HepG2 (cell line): ENCODE measurements around the gene WDR93. TPM values are rescaled to one million over a fixed set of nuclear protein-coding genes. Genes with fewer than 3 reads are reported as not detected.
A peak's percentile ranks its signal among the peaks of the same experiment; 100 is the strongest.

Experiments used
- CAMTA2 ChIP-seq: sonication (generic); formaldehyde crosslinking; IDR thresholded peaks from 2 replicates; pipeline ENCODE4 v1.4.0; 2020; ENCODE audit warnings: mild to moderate bottlenecking, missing genetic modification reagents, borderline replicate concordance
- ETV6 ChIP-seq: sonication (generic); formaldehyde crosslinking; conservative IDR thresholded peaks from 2 replicates; pipeline ENCODE4 v1.4.0; 2020; ENCODE audit warnings: missing genetic modification reagents
- GABPA ChIP-seq, 2 experiments: IDR thresholded peaks; 2 replicates each; pipeline ENCODE4 v1.6.1; 2011 to 2016; ENCODE audit warnings: low read depth in 2 of 2, low read length in 1 of 2, missing biosample characterization in 1 of 2, missing genetic modification characterization in 1 of 2
- JUNB ChIP-seq: sonication (generic); formaldehyde crosslinking; IDR thresholded peaks from 2 replicates; pipeline ENCODE4 v1.8.0; 2022; ENCODE audit warnings: missing genetic modification reagents, mild to moderate bottlenecking, borderline replicate concordance
- KLF13 ChIP-seq: sonication (generic); formaldehyde crosslinking; IDR thresholded peaks from 2 replicates; pipeline ENCODE4 v1.4.0; 2020; ENCODE audit warnings: mild to moderate bottlenecking, missing genetic modification reagents
- MTF2 ChIP-seq: sonication (generic); formaldehyde crosslinking; IDR thresholded peaks from 2 replicates; pipeline ENCODE4 v1.5.0; 2020; ENCODE audit warnings: missing genetic modification reagents, borderline replicate concordance
- NFE2L1 ChIP-seq: sonication (generic); formaldehyde crosslinking; IDR thresholded peaks from 2 replicates; pipeline ENCODE4 v1.4.0; 2020; ENCODE audit warnings: missing genetic modification reagents, mild to moderate bottlenecking, borderline replicate concordance
- NFRKB ChIP-seq: fragments of 450-650 bp; IDR thresholded peaks from 2 replicates; pipeline ENCODE4 v1.6.1; 2017
- NONO ChIP-seq, 2 experiments: fragments of 450-650 bp in 1 of 2; sonication (generic) in 1 of 2; formaldehyde crosslinking in 1 of 2; IDR thresholded peaks in 1 of 2; conservative IDR thresholded peaks in 1 of 2; 2 replicates each; pipeline versions ENCODE4 v1.6.1 to v1.8.0; 2017 to 2022; ENCODE audit warnings: mild to moderate bottlenecking in 1 of 2, missing genetic modification reagents in 1 of 2, moderate library complexity in 1 of 2
- NR2F2 ChIP-seq: IDR thresholded peaks from 2 replicates; pipeline ENCODE4 v1.6.1; 2012; ENCODE audit warnings: low read depth, inconsistent platforms, borderline replicate concordance
- PAX8 ChIP-seq: sonication (generic); formaldehyde crosslinking; IDR thresholded peaks from 2 replicates; pipeline ENCODE4 v1.8.0; 2022; ENCODE audit warnings: mild to moderate bottlenecking, missing genetic modification reagents, borderline replicate concordance
- SOX6 ChIP-seq, 2 experiments: fragments of 450-650 bp in 1 of 2; sonication (generic) in 1 of 2; formaldehyde crosslinking in 1 of 2; IDR thresholded peaks; 2 replicates each; pipeline versions ENCODE4 v1.4.0 to v1.6.1; 2017 to 2020; ENCODE audit warnings: antibody characterized with exemption in 1 of 2, mild to moderate bottlenecking in 1 of 2, missing genetic modification reagents in 1 of 2
- TEAD2 ChIP-seq: sonication (generic); formaldehyde crosslinking; IDR thresholded peaks from 2 replicates; pipeline ENCODE4 v1.9.0; 2021; ENCODE audit warnings: missing genetic modification reagents
- THAP8 ChIP-seq: sonication (generic); formaldehyde crosslinking; IDR thresholded peaks from 2 replicates; pipeline ENCODE4 v1.5.1; 2020; ENCODE audit warnings: missing genetic modification reagents, mild to moderate bottlenecking, borderline replicate concordance
- ZFP90 ChIP-seq: sonication (generic); formaldehyde crosslinking; IDR thresholded peaks from 2 replicates; pipeline ENCODE4 v1.8.0; 2022; ENCODE audit warnings: missing genetic modification reagents, mild to moderate bottlenecking, inconsistent platforms, borderline replicate concordance
- ZNF3 ChIP-seq: IDR thresholded peaks from 2 replicates; pipeline ENCODE4 v1.7.0; 2017; ENCODE audit warnings: inconsistent platforms
- ZNF512B ChIP-seq: sonication (generic); formaldehyde crosslinking; IDR thresholded peaks from 2 replicates; pipeline ENCODE4 v1.5.1; 2020; ENCODE audit warnings: missing genetic modification reagents, mild to moderate bottlenecking, borderline replicate concordance
- ZNF569 ChIP-seq: sonication (generic); formaldehyde crosslinking; IDR thresholded peaks from 2 replicates; pipeline ENCODE4 v1.5.0; 2020; ENCODE audit warnings: mild to moderate bottlenecking, missing genetic modification reagents, moderate library complexity, borderline replicate concordance
- ZNF740 ChIP-seq: sonication (generic); formaldehyde crosslinking; IDR thresholded peaks from 2 replicates; pipeline ENCODE4 v1.4.0; 2020; ENCODE audit warnings: missing genetic modification reagents
- ZNF75D ChIP-seq: sonication (generic); formaldehyde crosslinking; IDR thresholded peaks from 2 replicates; pipeline ENCODE4 v1.8.1; 2023; ENCODE audit warnings: missing genetic modification reagents, mild to moderate bottlenecking, borderline replicate concordance
- ZNF83 ChIP-seq: sonication (generic); formaldehyde crosslinking; IDR thresholded peaks from 2 replicates; pipeline ENCODE4 v1.4.0; 2020; ENCODE audit warnings: missing genetic modification reagents, mild to moderate bottlenecking, borderline replicate concordance
- ZSCAN25 ChIP-seq: sonication (generic); formaldehyde crosslinking; IDR thresholded peaks from 2 replicates; pipeline ENCODE4 v1.8.0; 2022; ENCODE audit warnings: mild to moderate bottlenecking, missing genetic modification reagents
- ZSCAN31 ChIP-seq: sonication (generic); formaldehyde crosslinking; IDR thresholded peaks from 2 replicates; pipeline ENCODE4 v1.5.0; 2020; ENCODE audit warnings: low read depth, mild to moderate bottlenecking, missing genetic modification reagents
- polyA plus RNA-seq, 8 experiments: library from polyadenylated mRNA; depleted of rRNA in 3 of 8; stranded (reverse) in 7 of 8; unstranded in 1 of 8; fragments of >200 nt; fragmentation: Illumina TruSeq in 4 of 8; extraction: Trizol in 4 of 8; gene quantifications; 2 replicates each; pipeline versions ENCODE4 v1.2.1 to v1.2.3, GENCODE V29; 2011 to 2016; ENCODE audit warnings: low read depth in 4 of 8, missing spikeins in 1 of 8, mixed read lengths in 1 of 8; ENCODE audit not compliant: insufficient read depth in 1 of 8
- total RNA-seq, 5 experiments: library from RNA; depleted of rRNA; stranded (reverse); fragments of >200 nt; fragmentation: Illumina TruSeq; extraction: Trizol; gene quantifications; 2 replicates each; pipeline ENCODE4 v1.2.3, GENCODE V29; 2016; ENCODE audit warnings: low read depth in 1 of 5
- TF ChIP-seq, protein P1 (sequence below): sonication (generic); formaldehyde crosslinking; IDR thresholded peaks from 2 replicates; pipeline ENCODE4 v1.8.1; 2023; ENCODE audit warnings: mild to moderate bottlenecking, missing genetic modification reagents, borderline replicate concordance

The WDR93 gene
- total and polyA plus RNA-seq, 2 of the 13 experiments (the other 11 are each of a cell fraction or from before 2014, with no cell fraction given): 0.07 TPM; not detected in 1

DNA sequence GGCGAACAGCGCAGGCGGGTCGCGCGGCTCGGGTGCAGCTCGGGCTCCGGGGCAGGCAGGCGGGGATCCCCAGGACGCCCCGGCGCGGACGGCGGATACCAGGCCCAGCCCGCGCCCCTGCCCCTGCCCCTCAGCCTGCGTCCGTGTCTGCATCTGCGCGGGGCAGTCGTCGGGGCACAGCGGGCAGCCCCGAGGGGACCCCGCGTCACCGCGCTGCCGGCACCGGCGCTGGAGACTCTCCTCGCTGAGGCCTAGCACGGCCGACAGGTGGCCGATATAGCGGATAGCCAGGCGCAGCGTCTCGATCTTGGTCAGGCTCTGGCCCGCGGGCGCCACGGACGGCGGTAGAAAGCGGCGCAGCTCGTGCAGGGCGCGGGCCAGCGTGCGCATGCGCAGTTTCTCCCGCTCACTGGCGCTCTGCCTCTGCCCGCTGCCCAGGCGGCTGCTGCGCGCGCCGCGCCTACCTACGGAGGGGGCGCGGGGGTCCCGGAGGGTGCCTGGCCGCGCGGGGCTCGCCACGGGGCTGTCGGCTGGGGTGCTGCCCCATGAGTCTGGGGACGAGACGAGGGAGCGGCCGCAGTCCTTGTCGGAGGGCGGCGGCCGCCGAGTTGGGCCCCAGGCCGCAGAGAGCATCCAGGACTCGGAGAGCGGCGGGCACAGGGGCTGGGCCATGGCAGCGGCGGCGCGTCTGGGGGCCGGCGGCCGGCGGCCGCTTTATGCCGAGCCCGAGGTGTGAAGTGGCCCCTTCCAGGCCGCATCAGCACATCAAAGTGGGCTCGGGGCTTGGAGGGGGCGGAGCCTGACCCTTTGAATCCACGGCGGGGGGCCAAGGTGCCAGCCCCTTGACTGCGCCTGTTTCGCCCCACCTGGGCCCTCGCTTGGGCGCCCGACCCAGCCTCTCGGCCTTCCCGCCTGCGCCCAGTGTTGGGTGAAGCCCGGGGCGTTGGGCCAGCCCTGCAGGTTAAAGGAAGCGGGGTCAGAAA, 60.2 kb downstream of the WDR93 start, which contains the start of gene MESP1 (continued):
- TF ChIP-seq KLF13 (CRISPR knock-in tag) (no peak), JUNB (CRISPR knock-in tag) (no peak), TEAD2 (CRISPR knock-in tag) (no peak), ZSCAN25 (CRISPR knock-in tag) (peak; percentile 62), PAX8 (CRISPR knock-in tag) (no peak), ZNF83 (CRISPR knock-in tag) (0 out of 2 replicates have a peak, but pooled peaks have one; percentile 87), SOX6 (IDR thresholded peaks at IDR 0.05) (no peak), SOX6 (CRISPR knock-in tag; IDR thresholded peaks at IDR 0.05) (no peak), NFE2L1 (no peak), NFRKB (no peak), ZFP90 (CRISPR knock-in tag) (no peak), ZNF569 (CRISPR knock-in tag) (no peak), ETV6 (CRISPR knock-in tag) (no peak; the same call in 1 of the 2 replicates), NONO (IDR thresholded peaks at IDR 0.05) (no peak), NONO (CRISPR knock-in tag; conservative IDR thresholded peaks at IDR 0.05) (0 out of 2 replicates have a peak, but pooled peaks have one; percentile 64), ZNF75D (CRISPR knock-in tag) (no peak), NR2F2 (no peak), ZNF740 (CRISPR knock-in tag) (no peak), CAMTA2 (CRISPR knock-in tag) (no peak), ZNF3 (no peak), MTF2 (peak; percentile 83; the same call in 1 of the 2 replicates), ZSCAN31 (CRISPR knock-in tag) (0 out of 2 replicates have a peak, but pooled peaks have one; percentile 23), ZNF512B (CRISPR knock-in tag) (no peak), THAP8 (CRISPR knock-in tag) (no peak), GABPA (IDR thresholded peaks at IDR 0.05; ENCODE audit: low read depth, low read length) (no peak), GABPA (CRISPR knock-in tag; IDR thresholded peaks at IDR 0.05; ENCODE audit: low read depth) (no peak)
- TF ChIP-seq, protein P1, sequence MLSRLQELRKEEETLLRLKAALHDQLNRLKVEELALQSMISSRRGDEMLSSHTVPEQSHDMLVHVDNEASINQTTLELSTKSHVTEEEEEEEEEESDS (CRISPR knock-in tag): no peak
